Measurements from ENCODE around the gene BCL2L1. TPM values are rescaled to one million over a fixed set of nuclear protein-coding genes. Genes with fewer than 3 reads are reported as not detected.
A peak's percentile ranks its signal among the peaks of the same experiment; 100 is the strongest.
"Not testable (repeated sequence)": the region's sequence is repeated elsewhere in the genome, so short reads cannot be mapped to it uniquely, and the experiment has no call there.

BCL2L1 gene
- total RNA-seq, 1 donor from 2014 or later: 55.2 TPM

- DNase-seq (ENCODE audit: missing footprints): no peak
- ATAC-seq: no peak
- intact Hi-C loops (cut with DNase I): no loop called here
Observed at GRCh38 chr20:31638816-31639215, 83.9 kb downstream of the BCL2L1 start.

- intact Hi-C loops (cut with DNase I): no loop called here
- no peak for ATAC-seq
- DNase-seq (ENCODE audit: missing footprints): no peak
Observed at GRCh38 chr20:31638317-31638716, 84.4 kb downstream of the BCL2L1 start.

- intact Hi-C loops (cut with DNase I): no loop called here
- DNase-seq (ENCODE audit: missing footprints): no peak
- peak; percentile 71 for ATAC-seq
Observed at GRCh38 chr20:31637660-31638059, 85.0 kb downstream of the BCL2L1 start, which contains the start of gene COX4I2. Gene COX4I2 (plus strand): TSS chr20:31637912. CDS start chr20:31639018, 1,106 bp downstream.

- DNase-seq (ENCODE audit: missing footprints): no peak
- peak; percentile 32 for ATAC-seq
- intact Hi-C loops (cut with DNase I): no loop called here
Observed at GRCh38 chr20:31633339-31633914, 89.2 kb downstream of the BCL2L1 start.

- no peak for ATAC-seq
- no peak for DNase-seq (ENCODE audit: missing footprints)
- intact Hi-C loops (cut with DNase I): no loop called here
Observed at GRCh38 chr20:31632548-31633338, 89.9 kb downstream of the BCL2L1 start.

- ATAC-seq (no peak), DNase-seq (ENCODE audit: missing footprints) (no peak)
- intact Hi-C loops (cut with DNase I): no loop called here
Observed at GRCh38 chr20:31630187-31630790, 92.4 kb downstream of the BCL2L1 start.

- DNase-seq (ENCODE audit: missing footprints); intact Hi-C loops (cut with DNase I); ATAC-seq: not testable (repeated sequence)
Observed at GRCh38 chr20:31628057-31628456, 94.6 kb downstream of the BCL2L1 start.

GRCh38 chr20:31626534-31626933 is 96.1 kb downstream of the BCL2L1 start:
- ATAC-seq; intact Hi-C loops (cut with DNase I); DNase-seq (ENCODE audit: missing footprints): not testable (repeated sequence)

- DNase-seq (ENCODE audit: missing footprints); ATAC-seq; intact Hi-C loops (cut with DNase I): not testable (repeated sequence)
Observed at GRCh38 chr20:31623123-31623505, 99.6 kb downstream of the BCL2L1 start.

- ATAC-seq: no peak
- DNase-seq (ENCODE audit: missing footprints): no peak
- intact Hi-C loops (cut with DNase I): no loop called here
Observed at GRCh38 chr20:31620246-31620645, 102.4 kb downstream of the BCL2L1 start.

GRCh38 chr20:31617432-31618104 is 105.1 kb downstream of the BCL2L1 start:
- intact Hi-C loops (cut with DNase I): no loop called here
- no peak for DNase-seq (ENCODE audit: missing footprints)
- no peak for ATAC-seq

GRCh38 chr20:31615416-31615815 is 107.3 kb downstream of the BCL2L1 start:
- ATAC-seq: no peak
- DNase-seq (ENCODE audit: missing footprints): no peak
- intact Hi-C loops (cut with DNase I): no loop called here

Other genes with a start within 250 kb of the BCL2L1 start
- gene DEFB124, start 247.7 kb downstream of the BCL2L1 start, total RNA-seq: not detected
- 2.4 TPM for gene REM1, start 247.6 kb downstream of the BCL2L1 start, total RNA-seq
- 46.7 TPM for gene HM13, start 208.4 kb downstream of the BCL2L1 start, total RNA-seq
- 98.9 TPM for gene ID1, start 117.6 kb downstream of the BCL2L1 start, total RNA-seq
- gene COX4I2, start 85.0 kb downstream of the BCL2L1 start, total RNA-seq: 7.1 TPM
- 1.2 TPM for gene TPX2, start 16.4 kb upstream of the BCL2L1 start, total RNA-seq
- 0.35 TPM for gene MYLK2, start 96.5 kb upstream of the BCL2L1 start, total RNA-seq
- gene FOXS1, start 122.7 kb upstream of the BCL2L1 start, total RNA-seq: 0.89 TPM
- gene DUSP15, start 147.7 kb upstream of the BCL2L1 start, total RNA-seq: 2.9 TPM
- gene TTLL9, start 147.8 kb upstream of the BCL2L1 start, total RNA-seq: not detected
- 11.0 TPM for gene PDRG1, start 229.2 kb upstream of the BCL2L1 start, total RNA-seq
- not detected for gene XKR7, start 245.3 kb upstream of the BCL2L1 start, total RNA-seq

All from Right ventricle myocardium inferior (tissue), 1 donor.